ENCODE data around the gene SUSD4. TPM values are rescaled to one million over a fixed set of nuclear protein-coding genes. Genes with fewer than 3 reads are reported as not detected.

The SUSD4 gene
- total RNA-seq, 1 experiment from 2014 or later, result 2.3 TPM

- no TSS peak for BruUV-seq (replicated peaks)
- no peaks in the 10 kb centered on the region for H3K36me3 Mint-ChIP-seq (ENCODE audit: insufficient read depth, unreplicated experiment)
- no peak for DNase-seq (ENCODE audit: unreplicated experiment)
- H3K4me3 Mint-ChIP-seq (ENCODE audit: unreplicated experiment), result no peak overlapping the region
- intact Hi-C loops (cut with micrococcal nuclease), result no loop called here
- H3K27me3 Mint-ChIP-seq (ENCODE audit: insufficient read depth, unreplicated experiment), result no peaks in the 10 kb centered on the region
- H3K9me3 Mint-ChIP-seq (ENCODE audit: unreplicated experiment), result no peaks in the 10 kb centered on the region
- H3K27ac Mint-ChIP-seq (ENCODE audit: low read depth, unreplicated experiment), result no peak overlapping the region
- H3K4me1 Mint-ChIP-seq (ENCODE audit: insufficient read depth, unreplicated experiment), result peaks cover 2% of the 10 kb centered on the region
- CTCF ChIA-PET, result interaction anchor here (0.6 to 4.1 kb wide), 3 partner anchors 20 to 574 kb away, joined by 3 to 17 read pairs (median 3); no protein-coding TSS in a partner anchor
- no peak for TF ChIP-seq CTCF (IDR thresholded peaks at IDR 0.05; ENCODE audit: unreplicated experiment)
- POLR2A ChIA-PET, result interaction anchor here (0.6 to 0.9 kb wide), 2 partner anchors 19 to 144 kb away, joined by 3 read pairs; no protein-coding TSS in a partner anchor
These were observed 46.1 kb upstream of the SUSD4 start for GRCh38 chr1:223410036-223410435.

GRCh38 chr1:223405507-223405906 is 41.5 kb upstream of the SUSD4 start:
- intact Hi-C loops (cut with micrococcal nuclease), result no loop called here
- DNase-seq (ENCODE audit: unreplicated experiment), result no peak
- ChIA-PET CTCF (interaction anchor here (0.6 kb wide), 1 partner anchor 814 kb away, joined by 3 read pairs; no protein-coding TSS in a partner anchor), POLR2A (interaction anchor here (1.1 to 2.0 kb wide), 2 partner anchors 15 to 19 kb away, joined by 4 to 7 read pairs; no protein-coding TSS in a partner anchor)
- TF ChIP-seq CTCF (IDR thresholded peaks at IDR 0.05; ENCODE audit: unreplicated experiment), result no peak
- H3K4me1 Mint-ChIP-seq (ENCODE audit: insufficient read depth, unreplicated experiment), result peaks cover 24% of the 10 kb centered on the region
- no peaks in the 10 kb centered on the region for H3K27me3 Mint-ChIP-seq (ENCODE audit: insufficient read depth, unreplicated experiment)
- no peaks in the 10 kb centered on the region for H3K9me3 Mint-ChIP-seq (ENCODE audit: unreplicated experiment)
- BruUV-seq (replicated peaks), result no TSS peak
- H3K27ac Mint-ChIP-seq (ENCODE audit: low read depth, unreplicated experiment), result no peak overlapping the region
- H3K4me3 Mint-ChIP-seq (ENCODE audit: unreplicated experiment), result no peak overlapping the region
- no peaks in the 10 kb centered on the region for H3K36me3 Mint-ChIP-seq (ENCODE audit: insufficient read depth, unreplicated experiment)

- peak overlapping the region; percentile 12 for H3K27ac Mint-ChIP-seq (ENCODE audit: low read depth, unreplicated experiment)
- peaks cover 24% of the 10 kb centered on the region for H3K4me1 Mint-ChIP-seq (ENCODE audit: insufficient read depth, unreplicated experiment)
- H3K4me3 Mint-ChIP-seq (ENCODE audit: unreplicated experiment), result no peak overlapping the region
- no TSS peak for BruUV-seq (replicated peaks)
- no peaks in the 10 kb centered on the region for H3K27me3 Mint-ChIP-seq (ENCODE audit: insufficient read depth, unreplicated experiment)
- no peaks in the 10 kb centered on the region for H3K36me3 Mint-ChIP-seq (ENCODE audit: insufficient read depth, unreplicated experiment)
- CTCF ChIA-PET, result interaction anchor here (0.7 to 1.3 kb wide), 2 partner anchors 17 to 269 kb away, joined by 3 to 5 read pairs; no protein-coding TSS in a partner anchor
- DNase-seq (ENCODE audit: unreplicated experiment), result peak; percentile 76
- TF ChIP-seq CTCF (IDR thresholded peaks at IDR 0.05; ENCODE audit: unreplicated experiment), result no peak
- H3K9me3 Mint-ChIP-seq (ENCODE audit: unreplicated experiment), result no peaks in the 10 kb centered on the region
- intact Hi-C loops (cut with micrococcal nuclease), result no loop called here
- POLR2A ChIA-PET, result interaction anchor here (0.7 to 1.6 kb wide), 3 partner anchors 12 to 268 kb away, joined by 3 to 5 read pairs (median 3); no protein-coding TSS in a partner anchor
These were observed 39.3 kb upstream of the SUSD4 start for GRCh38 chr1:223403184-223403815.

- ChIA-PET CTCF (interaction anchor here (1.3 kb wide), 1 partner anchor 269 kb away, joined by 5 read pairs; no protein-coding TSS in a partner anchor), POLR2A (interaction anchor here (1.3 to 1.6 kb wide), 2 partner anchors 12 to 18 kb away, joined by 3 to 5 read pairs; no protein-coding TSS in a partner anchor)
- Mint-ChIP-seq H3K27ac (ENCODE audit: low read depth, unreplicated experiment) (peak overlapping the region; percentile 12), H3K4me3 (ENCODE audit: unreplicated experiment) (no peak overlapping the region), H3K4me1 (ENCODE audit: insufficient read depth, unreplicated experiment) (peaks cover 24% of the 10 kb centered on the region), H3K27me3 (ENCODE audit: insufficient read depth, unreplicated experiment) (no peaks in the 10 kb centered on the region), H3K36me3 (ENCODE audit: insufficient read depth, unreplicated experiment) (no peaks in the 10 kb centered on the region), H3K9me3 (ENCODE audit: unreplicated experiment) (no peaks in the 10 kb centered on the region)
- BruUV-seq (replicated peaks), result no TSS peak
- intact Hi-C loops (cut with micrococcal nuclease), result no loop called here
- TF ChIP-seq CTCF (IDR thresholded peaks at IDR 0.05; ENCODE audit: unreplicated experiment), result no peak
- no peak for DNase-seq (ENCODE audit: unreplicated experiment)
These were observed 38.8 kb upstream of the SUSD4 start for GRCh38 chr1:223402790-223403142.
